GM18508 (cell line): ENCODE results near the gene AP2A1.

Experiments
- ATAC-seq: cut with Tn5 transposase; IDR thresholded peaks from one replicate; pipeline ENCODE4 v1.9.1; 2021; ENCODE audit warnings: moderate number of reproducible peaks; ENCODE audit not compliant: insufficient read depth, unreplicated experiment

AP2A1 gene

DNA sequence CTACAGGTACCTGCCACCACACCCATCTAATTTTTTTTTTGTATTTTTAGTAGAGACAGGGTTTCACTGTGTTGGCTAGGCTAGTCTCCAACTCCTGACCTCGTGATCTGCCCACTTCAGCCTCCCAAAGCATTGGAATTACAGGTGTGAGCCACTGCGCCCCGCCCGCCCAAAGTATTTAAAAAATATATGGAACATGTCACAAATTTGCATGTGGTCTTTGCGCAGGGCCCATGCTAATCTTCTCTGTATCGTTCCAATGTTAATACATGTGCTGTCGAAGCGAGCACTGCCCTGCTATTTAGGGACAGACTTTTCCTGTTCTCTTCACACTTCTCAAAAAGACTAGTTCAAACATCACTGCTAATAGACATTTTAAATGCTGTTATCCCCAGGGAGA lies 2.5 kb upstream of the AP2A1 start:
- no peak for ATAC-seq

DNA sequence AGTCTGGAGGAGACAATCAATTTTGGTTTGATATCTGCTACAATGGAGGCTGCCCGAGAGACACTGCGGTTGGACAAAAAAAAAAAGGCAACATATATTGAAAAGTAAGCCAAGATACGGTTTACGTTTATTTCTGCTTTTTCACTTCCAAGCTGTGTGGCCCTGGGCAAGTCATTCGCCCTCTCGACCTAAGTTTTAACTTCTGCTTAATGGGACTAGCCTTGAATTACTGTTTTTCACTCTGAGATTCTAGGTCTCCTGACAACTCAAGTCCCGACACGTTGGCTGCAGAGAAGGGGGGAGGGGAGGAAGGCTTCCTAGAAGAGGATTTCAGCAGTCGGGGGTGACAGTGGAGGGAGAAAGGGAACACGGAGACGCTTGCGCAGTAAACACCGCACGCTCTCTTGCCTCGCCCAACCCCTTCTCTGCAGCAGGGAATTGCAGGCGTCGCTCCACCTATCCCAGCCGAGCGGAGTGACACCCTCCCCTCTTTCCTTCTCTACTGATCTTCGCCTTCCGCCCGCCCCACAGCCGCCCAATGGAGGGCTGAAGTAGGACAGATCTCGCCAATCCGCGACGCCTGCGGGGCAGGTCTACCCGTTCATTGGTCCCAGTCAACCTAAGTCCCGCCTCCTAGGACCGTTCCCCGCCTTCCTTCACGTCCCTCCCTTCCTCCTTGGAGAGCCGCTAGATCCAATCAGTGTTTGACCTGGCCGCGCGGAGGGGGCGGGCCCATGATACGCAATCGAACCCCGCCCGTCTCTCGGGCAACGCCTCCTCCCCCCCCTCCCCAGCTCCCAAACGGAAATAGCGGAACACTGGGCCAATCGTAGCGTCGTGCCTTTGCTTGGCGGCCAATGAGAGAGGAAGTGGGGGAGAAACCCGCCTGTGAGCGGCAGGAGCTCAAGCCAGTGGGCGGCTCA lies 533 bp upstream of the AP2A1 start:
- peak; percentile 92 for ATAC-seq

DNA sequence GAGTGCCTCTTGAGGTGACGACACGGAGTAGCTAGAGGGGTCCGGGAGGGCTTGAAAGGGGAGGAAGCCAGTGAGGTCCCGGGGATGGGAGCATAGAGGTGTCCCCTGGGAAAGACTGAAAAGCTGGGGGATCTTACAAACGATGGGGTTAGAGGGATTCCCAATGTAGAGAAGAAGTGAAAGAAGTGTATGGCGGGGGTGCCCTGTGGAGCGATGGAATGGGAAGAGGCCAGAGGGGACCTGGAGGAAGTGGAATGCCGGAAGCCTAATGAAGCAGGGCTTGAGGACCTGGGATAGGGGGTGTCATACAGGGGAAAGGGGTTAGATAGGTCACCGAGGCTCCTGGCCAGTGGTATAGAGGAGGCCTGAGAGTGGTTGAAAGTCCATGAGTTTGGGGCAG lies 580 bp downstream of the AP2A1 start:
- no peak for ATAC-seq

DNA sequence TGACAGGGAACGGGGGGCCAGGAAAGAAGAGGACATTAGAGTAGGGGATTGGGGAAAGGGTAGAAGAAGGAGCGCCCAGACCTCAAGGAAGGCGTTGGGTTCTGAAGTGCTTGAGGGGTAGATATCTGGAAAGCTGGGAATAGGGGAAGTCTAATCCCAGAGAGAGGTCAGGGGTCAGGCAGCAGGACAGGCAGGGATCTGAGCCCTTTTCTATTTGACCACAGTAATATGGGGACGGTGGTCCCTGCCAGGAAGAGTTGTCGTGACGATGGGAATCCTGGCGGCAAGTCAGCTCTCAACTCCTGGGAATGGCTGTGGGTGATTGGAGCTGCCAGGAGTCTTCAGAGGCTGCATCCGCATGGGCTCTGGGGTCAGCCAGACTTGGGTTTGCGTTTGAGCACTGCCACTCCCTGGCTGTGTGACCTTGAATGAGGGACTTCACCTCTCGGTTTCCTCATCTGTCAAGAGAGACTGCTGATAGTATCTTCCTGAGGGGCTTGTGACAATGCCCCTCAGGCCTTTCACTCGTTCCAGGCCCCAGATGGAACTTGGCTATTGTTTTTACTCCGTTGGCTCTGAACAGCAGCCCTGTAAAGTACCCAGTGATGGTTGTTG lies 1.3 kb downstream of the AP2A1 start:
- ATAC-seq = no peak

DNA sequence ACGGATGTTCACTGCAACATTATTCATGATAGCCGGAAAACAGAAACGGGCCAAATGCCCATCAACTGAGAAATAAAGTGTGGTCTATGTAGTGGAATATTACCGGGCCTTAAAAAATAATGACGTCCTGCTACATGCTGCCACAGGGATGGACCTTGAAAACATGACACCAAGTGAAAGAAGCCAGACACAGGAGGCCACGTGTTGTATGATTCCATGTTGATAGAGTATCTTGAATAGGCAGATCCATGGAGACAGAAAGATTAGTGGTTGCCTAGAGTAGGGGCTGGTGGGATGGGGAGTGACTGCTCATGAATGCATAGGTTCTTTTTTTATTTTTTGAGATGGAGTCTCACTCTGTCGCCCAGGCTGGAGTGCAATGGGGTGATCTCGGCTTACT lies 3.7 kb downstream of the AP2A1 start:
- ATAC-seq = no peak

DNA sequence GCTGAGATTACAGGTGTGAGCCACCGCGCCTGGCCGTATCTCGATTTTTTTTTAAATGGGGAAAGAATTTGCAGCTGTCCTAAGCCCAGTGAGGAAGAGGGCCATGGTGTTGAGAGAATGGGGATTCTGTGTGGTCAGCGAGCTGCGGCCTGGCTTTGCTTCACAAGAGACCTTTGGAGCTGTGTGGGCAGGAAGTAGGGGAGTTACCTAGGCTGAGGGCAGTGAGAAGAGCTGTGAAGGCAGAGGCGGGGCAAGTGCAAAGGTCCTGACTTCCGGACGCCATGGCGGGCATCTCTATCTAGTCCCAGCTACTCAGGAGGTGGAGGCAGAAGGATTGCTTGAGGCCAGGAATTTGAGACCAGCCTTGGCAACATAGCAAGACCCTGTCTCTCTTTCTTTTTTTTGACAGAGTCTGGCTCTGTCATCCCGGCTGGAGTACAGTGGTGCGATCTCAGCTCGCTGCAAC lies 4.9 kb downstream of the AP2A1 start:
- ATAC-seq = no peak

DNA sequence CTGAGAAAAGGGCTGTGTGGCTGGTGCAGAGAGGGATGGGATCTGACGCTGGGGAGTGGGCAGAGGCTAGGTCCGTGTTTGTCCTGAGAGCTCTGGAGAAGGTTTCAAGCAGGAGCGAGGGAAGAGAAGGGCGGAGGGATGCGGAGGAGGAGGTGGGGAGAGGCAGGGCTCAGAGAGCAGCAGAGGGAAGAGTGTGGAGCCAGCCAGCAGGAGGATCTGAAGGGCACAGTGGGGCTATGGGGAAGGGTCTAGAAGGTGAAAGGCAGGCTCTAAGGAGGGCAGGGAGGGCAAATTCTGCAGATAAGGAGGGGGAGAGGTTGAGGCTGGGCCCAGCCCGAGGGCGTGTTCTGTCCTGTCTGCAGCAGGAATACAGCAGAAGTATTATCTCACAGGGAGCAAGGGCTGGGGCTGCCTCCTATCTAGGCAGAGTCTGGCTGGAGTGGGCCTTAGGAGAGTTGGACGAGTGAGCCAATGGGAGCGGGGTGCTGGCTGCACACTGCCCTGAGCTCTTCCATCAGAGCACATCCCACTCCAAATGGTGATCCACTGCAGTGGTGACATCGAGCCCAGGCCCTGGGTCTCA lies 6.1 kb downstream of the AP2A1 start:
- ATAC-seq = no peak

DNA sequence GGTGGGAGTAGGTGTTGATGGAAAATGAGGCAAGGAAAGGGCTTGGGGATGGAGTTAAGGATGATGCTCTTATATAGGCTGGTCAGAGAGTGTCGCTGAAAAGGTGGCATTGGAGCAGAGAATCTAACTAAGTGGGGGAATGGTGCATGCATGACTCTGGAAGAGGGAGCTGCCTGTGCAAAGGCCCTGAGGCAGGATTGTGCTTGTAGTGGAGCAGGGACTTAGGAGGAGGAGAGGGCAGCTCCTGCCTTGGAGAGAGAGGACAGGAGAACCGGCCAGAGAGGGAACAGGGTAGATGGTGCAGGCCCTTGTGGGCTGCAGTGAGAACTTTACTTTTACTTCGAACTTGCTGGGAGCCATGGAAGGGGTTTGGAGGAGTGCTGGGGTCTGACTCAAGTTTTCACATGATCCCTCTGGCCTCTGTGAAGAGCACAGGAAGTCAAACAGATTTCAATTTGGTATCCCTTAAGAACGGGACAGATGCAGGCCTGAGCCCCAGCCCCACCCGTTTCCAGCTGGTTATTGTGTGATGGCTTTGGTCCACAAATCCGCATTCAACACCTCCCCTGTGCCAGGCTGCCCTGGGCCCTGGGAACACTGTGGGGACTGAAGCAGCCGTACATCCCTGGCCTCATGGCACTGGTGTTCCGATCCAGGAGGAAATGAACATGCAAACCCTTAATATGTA lies 7.0 kb downstream of the AP2A1 start:
- no peak for ATAC-seq

DNA sequence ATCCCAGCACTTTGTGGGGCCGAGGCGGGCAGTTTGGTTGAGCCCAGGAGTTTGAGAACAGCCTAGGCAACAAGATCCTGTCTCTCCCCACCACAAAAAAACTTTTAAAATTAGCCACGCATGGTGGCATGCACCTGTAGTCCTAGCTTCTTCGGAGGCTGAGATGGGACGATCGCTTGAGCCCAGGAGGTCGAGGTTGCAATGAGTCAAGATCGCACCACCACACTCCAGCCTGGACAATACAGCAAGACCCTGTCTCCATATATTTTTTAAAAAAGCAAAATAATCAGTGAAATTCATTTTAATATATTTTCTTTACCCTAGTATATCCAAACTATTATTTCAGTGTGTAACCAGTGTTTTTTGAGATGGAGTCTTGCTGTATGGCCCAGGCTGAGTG lies 8.2 kb downstream of the AP2A1 start:
- no peak for ATAC-seq

DNA sequence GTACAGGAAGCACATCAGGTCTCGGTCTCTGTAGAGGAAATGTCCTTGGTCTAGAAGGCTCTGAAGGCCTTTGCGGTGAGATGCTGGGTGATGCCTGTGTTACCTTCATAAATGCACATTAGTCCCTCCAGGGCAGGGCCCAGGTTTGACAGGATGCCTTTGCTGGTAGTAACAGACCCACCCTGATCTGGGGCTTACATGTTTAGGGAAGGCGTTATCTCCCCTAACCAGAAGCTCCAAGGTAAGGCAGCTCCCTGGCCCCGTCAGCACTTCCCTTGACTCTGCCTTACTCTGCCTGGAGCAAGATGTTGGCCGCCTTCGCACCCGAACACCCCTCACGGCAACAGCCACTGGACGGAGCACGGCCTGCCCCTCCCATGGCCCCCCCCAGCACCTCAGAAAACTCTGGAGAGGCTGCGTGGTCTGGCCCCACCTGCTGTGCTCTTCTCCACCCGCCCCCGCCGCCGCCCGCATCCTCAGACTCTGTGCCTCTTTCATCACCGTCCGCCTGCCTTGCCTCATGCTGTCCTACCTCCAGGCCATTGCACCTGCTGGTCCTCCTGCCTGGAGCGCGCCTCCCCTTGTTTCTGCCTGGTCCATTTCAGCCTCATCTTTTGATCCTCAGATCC lies 9.1 kb downstream of the AP2A1 start:
- ATAC-seq = no peak

DNA sequence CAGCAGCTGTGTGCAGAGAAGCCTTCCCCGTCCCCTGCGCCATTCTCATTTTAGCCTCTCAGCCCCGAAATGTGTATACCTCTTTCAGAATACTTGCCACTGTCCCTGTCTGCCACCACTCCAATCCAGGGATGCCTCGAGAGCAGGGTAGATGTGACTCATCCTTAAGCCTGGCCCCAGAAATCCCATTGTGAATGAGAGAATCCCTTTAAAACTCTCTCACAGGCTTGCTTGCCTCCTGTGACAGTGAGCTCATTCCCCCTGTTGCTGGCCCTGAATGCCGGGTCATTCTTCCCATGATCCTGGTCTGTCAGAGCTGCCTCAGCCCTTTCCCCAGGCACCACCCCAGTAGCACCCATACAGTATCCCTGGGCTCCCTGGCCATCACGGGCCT lies 9.6 kb downstream of the AP2A1 start:
- ATAC-seq = no peak

DNA sequence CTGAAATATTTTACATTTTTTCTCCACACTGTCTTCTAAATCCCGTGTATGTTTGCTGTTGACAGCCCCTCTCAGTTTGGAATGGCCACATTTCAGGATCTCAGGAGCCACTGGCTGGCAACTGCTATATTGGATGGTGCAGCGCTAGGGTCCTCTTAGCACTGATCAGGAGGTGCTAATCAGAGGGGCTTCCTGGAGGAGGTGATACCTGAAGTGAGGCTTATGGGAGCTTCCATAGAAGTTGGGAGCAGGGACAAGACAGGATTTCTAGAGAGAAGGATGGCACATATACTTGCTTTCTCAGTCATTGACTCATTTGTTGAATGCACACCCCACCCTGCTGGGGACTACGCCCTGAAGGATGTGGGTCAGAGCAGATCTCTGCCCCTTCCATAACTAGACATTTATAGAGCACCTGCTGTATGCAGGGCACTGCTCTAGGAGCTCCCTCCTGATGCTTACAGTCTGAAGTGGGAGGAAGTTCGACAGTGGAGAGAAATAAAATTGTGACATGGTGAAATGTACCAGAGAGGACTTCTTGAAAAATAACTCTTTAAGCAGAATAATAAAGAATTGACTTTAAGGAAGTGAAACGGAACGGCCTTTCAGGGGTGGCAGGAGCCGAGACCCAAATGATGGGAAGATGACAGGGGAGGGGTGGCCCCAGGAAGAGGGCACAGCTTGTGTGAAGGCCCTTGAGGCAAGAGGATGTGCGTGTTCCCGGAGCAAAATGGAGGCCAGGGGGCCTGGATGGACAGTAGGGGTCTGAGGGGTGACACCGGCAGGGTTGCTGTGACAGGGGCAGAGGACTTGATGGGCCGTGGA lies 13.1 kb downstream of the AP2A1 start:
- no peak for ATAC-seq

DNA sequence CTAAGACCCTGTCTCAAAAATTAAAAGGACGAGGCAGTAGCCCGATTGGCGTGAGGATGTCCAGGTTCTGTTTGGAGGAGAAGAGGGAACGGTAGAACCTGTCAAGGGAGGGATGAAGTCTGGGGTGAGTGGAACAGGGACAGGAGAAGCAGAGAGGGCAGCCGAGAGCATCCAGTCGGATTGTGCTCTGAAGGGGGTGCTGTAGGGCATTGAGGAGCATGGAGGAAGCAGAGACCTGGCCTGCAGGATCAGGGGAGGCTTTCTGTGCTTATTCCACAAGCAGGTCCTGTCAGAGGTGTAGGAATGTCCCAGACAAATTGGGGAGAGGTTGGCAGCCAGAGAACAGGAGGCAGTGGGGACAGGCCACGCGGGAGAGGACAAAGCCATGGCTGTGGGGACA lies 14.1 kb downstream of the AP2A1 start:
- no peak for ATAC-seq

DNA sequence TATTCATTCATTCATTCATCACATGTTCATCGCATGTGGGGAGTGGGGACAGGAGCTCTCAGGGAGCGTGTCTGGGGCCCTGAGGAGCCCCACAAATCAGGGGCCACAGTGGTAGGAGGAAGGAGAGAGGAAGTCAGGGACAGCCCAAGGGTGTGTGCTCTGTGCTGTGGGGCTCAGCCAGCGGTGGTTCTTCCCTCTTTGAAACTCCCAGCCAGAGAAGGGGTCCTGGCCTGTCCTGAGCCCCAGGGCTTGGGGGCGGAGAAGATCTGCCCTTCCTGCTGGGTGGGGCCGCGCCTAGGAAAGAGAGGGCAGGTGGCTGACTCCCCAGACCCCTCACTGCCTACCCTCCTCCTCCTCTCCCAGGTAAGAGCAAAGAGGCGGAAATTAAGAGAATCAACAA lies 14.6 kb downstream of the AP2A1 start:
- ATAC-seq = no peak

DNA sequence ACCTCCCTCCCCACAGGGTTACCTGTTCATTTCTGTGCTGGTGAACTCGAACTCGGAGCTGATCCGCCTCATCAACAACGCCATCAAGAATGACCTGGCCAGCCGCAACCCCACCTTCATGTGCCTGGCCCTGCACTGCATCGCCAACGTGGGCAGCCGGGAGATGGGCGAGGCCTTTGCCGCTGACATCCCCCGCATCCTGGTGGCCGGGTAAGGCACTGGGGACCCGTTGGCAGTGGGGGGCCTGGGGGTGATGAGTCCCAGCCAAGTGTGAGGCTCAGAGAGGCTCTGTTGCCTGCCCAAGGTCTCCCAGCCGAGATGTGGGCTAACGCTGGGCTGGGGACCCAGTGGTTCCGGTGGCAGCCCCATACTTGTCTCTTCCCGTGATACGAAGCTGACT lies 15.7 kb downstream of the AP2A1 start:
- no peak for ATAC-seq

DNA sequence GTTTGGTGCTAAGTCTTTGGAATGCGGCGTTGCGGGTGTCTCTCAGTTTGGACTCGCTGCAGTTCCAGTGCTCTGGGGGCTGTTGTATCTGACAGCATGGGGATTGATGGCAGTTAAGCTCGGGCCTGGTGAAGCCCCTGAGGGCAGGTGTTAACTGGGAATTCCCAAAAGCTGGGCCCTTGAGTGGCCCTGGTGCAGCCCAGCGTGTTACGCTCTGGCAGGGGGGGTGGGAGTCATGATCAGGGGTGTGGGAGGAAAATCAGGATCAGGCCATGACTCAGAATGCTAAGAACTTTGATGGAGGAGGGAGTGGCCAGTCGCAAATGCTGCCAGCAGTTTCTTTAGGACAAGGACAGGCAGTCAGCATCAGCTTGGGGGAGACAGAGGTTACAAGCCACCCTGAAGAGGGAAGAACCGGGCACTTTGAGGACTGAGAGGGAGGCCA lies 19.6 kb downstream of the AP2A1 start:
- ATAC-seq = no peak

DNA sequence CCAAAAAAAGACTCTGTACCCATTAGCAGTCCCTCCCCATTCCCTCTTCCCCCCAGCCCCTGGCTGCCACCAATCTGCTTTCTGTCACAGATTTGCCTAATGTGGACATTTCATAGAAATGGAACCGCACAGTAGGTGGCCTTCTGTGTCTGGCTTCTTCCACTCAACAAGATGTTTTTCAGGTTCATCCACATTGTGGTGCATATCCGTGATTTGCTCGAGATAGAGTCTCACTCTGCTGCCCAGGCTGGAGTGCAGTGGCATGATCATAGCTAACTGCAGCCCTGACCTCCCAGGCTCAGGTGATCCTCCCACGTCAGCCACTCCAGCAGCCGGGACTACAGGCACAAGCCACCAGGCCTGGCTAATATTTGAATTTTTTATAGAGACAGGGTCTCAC lies 20.9 kb downstream of the AP2A1 start:
- ATAC-seq = no peak

DNA sequence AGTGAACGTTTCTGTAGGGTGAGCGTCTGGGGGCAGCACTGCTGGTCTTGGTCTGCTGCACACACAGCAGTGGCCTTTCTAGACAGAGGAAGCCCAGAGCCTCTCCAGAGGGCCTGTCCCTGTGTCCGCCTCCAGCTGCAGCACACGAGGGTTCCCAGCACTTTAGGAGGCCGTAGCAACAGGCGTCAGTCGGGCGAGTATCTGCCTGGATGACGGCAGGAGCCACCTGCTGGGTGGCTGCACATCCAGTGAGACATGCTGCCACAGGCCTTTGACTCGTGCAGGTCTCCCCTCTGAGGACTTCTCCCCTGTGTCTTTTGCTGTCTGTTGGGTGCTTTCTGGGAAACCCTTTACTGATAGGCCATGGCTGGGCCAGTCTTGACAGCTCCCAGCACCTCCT lies 22.1 kb downstream of the AP2A1 start:
- no peak for ATAC-seq

DNA sequence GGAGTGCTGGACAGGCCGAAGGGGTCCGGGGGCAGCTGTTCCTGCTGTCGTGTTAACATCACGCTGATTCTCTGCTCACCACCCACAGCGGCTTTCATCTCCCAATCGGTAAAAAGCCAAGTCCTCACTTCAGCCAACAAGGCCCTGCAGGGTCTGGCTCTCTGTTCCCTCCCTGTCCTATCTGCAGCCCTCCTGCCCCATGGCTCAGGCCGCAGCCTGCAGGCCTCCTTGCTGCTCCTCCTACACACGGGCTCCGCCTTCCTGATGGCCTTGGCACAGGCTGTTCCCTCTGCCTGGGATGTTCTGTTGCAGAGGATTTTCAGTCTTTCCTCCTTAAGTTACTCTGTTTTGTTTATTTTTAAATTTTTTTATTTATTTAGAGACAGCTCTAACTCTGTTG lies 24.1 kb downstream of the AP2A1 start:
- ATAC-seq = no peak
